WTC11 (cell line): ENCODE data around the gene FKBP10.

Experiments used
- CTCF ChIP-seq: fragments of 200-600 bp; IDR thresholded peaks from 2 replicates; pipeline ENCODE4 v1.8.0; 2022; ENCODE audit warnings: antibody characterized with exemption
- ETV6 ChIP-seq: sonication (generic); formaldehyde crosslinking; IDR thresholded peaks from 2 replicates; pipeline ENCODE4 v1.8.1; 2022; ENCODE audit warnings: mild to moderate bottlenecking, missing genetic modification reagents
- TF ChIP-seq, protein P1 (sequence below): sonication (generic); formaldehyde crosslinking; IDR thresholded peaks from 2 replicates; pipeline ENCODE4 v1.8.1; 2023; ENCODE audit warnings: mild to moderate bottlenecking, missing genetic modification reagents, moderate library complexity

- TF ChIP-seq ETV6 (CRISPR knock-in tag) (no peak), CTCF (no peak)
- TF ChIP-seq, protein P1, sequence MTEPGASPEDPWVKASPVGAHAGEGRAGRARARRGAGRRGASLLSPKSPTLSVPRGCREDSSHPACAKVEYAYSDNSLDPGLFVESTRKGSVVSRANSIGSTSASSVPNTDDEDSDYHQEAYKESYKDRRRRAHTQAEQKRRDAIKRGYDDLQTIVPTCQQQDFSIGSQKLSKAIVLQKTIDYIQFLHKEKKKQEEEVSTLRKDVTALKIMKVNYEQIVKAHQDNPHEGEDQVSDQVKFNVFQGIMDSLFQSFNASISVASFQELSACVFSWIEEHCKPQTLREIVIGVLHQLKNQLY (CRISPR knock-in tag) = no peak
These were observed 32.9 kb upstream of the FKBP10 start for GRCh38 chr17:41779954-41780353.
